Neural cell (in vitro differentiated cells): ENCODE measurements around the gene BUD23.

Experiments used
- CTCF ChIP-seq: fragments of 450-650 bp; IDR thresholded peaks from 2 replicates; pipeline ENCODE4 v1.5.1; 2014; ENCODE audit warnings: antibody characterized with exemption, mild to moderate bottlenecking, moderate library complexity; ENCODE audit not compliant: poor library complexity, severe bottlenecking
- EP300 ChIP-seq: fragments of 450-650 bp; conservative IDR thresholded peaks from 2 replicates; pipeline ENCODE4 v1.6.1; 2014; ENCODE audit warnings: antibody characterized with exemption, mild to moderate bottlenecking, moderate library complexity; ENCODE audit not compliant: poor library complexity, severe bottlenecking
- EZH2 ChIP-seq: fragments of 200-600, 300-800 bp; shearing (Covaris generic), sonication (generic); IDR thresholded peaks from 2 replicates; pipeline ENCODE4 v1.6.1; 2014; ENCODE audit warnings: antibody characterized with exemption, low read length, borderline replicate concordance, mild to moderate bottlenecking; ENCODE audit not compliant: insufficient read depth, poor library complexity, severe bottlenecking
- POLR2AphosphoS5 ChIP-seq: IDR thresholded peaks from 2 replicates; pipeline ENCODE4 v1.6.1; 2012
- RAD21 ChIP-seq: fragments of 450-650 bp; conservative IDR thresholded peaks from 2 replicates; pipeline ENCODE4 v1.6.1; 2014; ENCODE audit warnings: antibody characterized with exemption, mild to moderate bottlenecking, moderate library complexity
- REST ChIP-seq: IDR thresholded peaks from 2 replicates; pipeline ENCODE4 v1.6.1; 2012; ENCODE audit warnings: borderline replicate concordance
- TAF1 ChIP-seq: IDR thresholded peaks from 2 replicates; pipeline ENCODE4 v1.6.1; 2012; ENCODE audit warnings: low read depth

- no peak for TF ChIP-seq CTCF
- no peak for TF ChIP-seq POLR2AphosphoS5
- TF ChIP-seq EZH2: no peak
- TF ChIP-seq TAF1: no peak
- TF ChIP-seq RAD21: no peak
- TF ChIP-seq REST: no peak
- no peak for TF ChIP-seq EP300
These were observed 58.9 kb downstream of the BUD23 start for GRCh38 chr7:73742338-73742752.
